Neuronal stem cell (in vitro differentiated cells): ENCODE measurements around the gene JMJD4.
"Not testable (repeated sequence)": the region's sequence is repeated elsewhere in the genome, so short reads cannot be mapped to it uniquely, and the experiment has no call there.

Experiments used
- DNase-seq: peaks from one replicate; pipeline ENCODE4 v3.0.0-alpha.2; 2013; ENCODE audit warnings: low spot score
- H2AFZ ChIP-seq: one replicate; pipeline ENCODE4 v1.6.1; 2013; ENCODE audit warnings: mild to moderate bottlenecking, low read length, inconsistent platforms
- H2AK5ac ChIP-seq: 2 replicates; pipeline ENCODE4 v1.6.1; 2013; ENCODE audit warnings: low read depth, mild to moderate bottlenecking, inconsistent platforms, low read length, moderate library complexity, mixed read lengths
- H2BK120ac ChIP-seq: 2 replicates; pipeline ENCODE4 v1.6.1; 2013; ENCODE audit warnings: low read depth, mild to moderate bottlenecking, inconsistent platforms, low read length, moderate library complexity, mixed read lengths
- H2BK12ac ChIP-seq: one replicate; pipeline ENCODE4 v1.6.1; 2013; ENCODE audit warnings: low read length, inconsistent platforms
- H2BK15ac ChIP-seq: 2 replicates; pipeline ENCODE4 v1.6.1; 2013; ENCODE audit warnings: mild to moderate bottlenecking, low read length, inconsistent platforms, mixed read lengths
- H2BK5ac ChIP-seq: one replicate; pipeline ENCODE4 v1.6.1; 2013; ENCODE audit warnings: inconsistent platforms, mild to moderate bottlenecking, low read length, moderate library complexity
- H3K14ac ChIP-seq: one replicate; pipeline ENCODE4 v1.6.1; 2013; ENCODE audit warnings: low read length, inconsistent platforms
- H3K18ac ChIP-seq: 2 replicates; pipeline ENCODE4 v1.6.1; 2013; ENCODE audit warnings: low read length, inconsistent platforms
- H3K23ac ChIP-seq: 2 replicates; pipeline ENCODE4 v1.6.1; 2013; ENCODE audit warnings: low read depth, mild to moderate bottlenecking, mixed read lengths, low read length, inconsistent platforms; ENCODE audit not compliant: poor library complexity
- H3K27ac ChIP-seq: replicated peaks from 3 replicates; pipeline ENCODE4 v1.5.1; 2013; ENCODE audit warnings: low read length, inconsistent platforms
- H3K27me3 ChIP-seq, 3 experiments: 2 replicates each; pipeline ENCODE4 v1.6.1; 2013; ENCODE audit warnings: low read length in 3 of 3, mild to moderate bottlenecking in 2 of 3, inconsistent platforms in 1 of 3, low read depth in 1 of 3, mixed read lengths in 1 of 3, moderate library complexity in 1 of 3; ENCODE audit not compliant: control insufficient read depth in 3 of 3, insufficient read depth in 3 of 3
- H3K36me3 ChIP-seq, 2 donors: replicated peaks in 1 of 2; 2 replicates each; pipeline ENCODE4 v1.6.1; 2013; ENCODE audit warnings: low read length in 2 of 2; ENCODE audit not compliant: control insufficient read depth in 2 of 2, insufficient read depth in 2 of 2
- H3K4ac ChIP-seq: 2 replicates; pipeline ENCODE4 v1.6.1; 2013; ENCODE audit warnings: inconsistent platforms, mild to moderate bottlenecking, low read length, moderate library complexity
- H3K4me1 ChIP-seq, 2 donors: 1 replicate in 1 of 2; 2 replicates in 1 of 2; pipeline ENCODE4 v1.6.1; 2013; ENCODE audit warnings: low read length in 2 of 2, low read depth in 1 of 2; ENCODE audit not compliant: control insufficient read depth in 2 of 2, insufficient read depth in 1 of 2
- H3K4me2 ChIP-seq: one replicate; pipeline ENCODE4 v1.6.1; 2013; ENCODE audit warnings: mild to moderate bottlenecking, low read length, inconsistent platforms; ENCODE audit not compliant: insufficient read depth, poor library complexity, severe bottlenecking
- H3K4me3 ChIP-seq, 2 donors: 2 replicates each; pipeline ENCODE4 v1.5.1; 2013; ENCODE audit warnings: low read length in 2 of 2, mild to moderate bottlenecking in 2 of 2, inconsistent platforms in 1 of 2, moderate library complexity in 1 of 2
- H3K79me1 ChIP-seq: one replicate; pipeline ENCODE4 v1.6.1; 2013; ENCODE audit warnings: low read depth, mild to moderate bottlenecking, inconsistent platforms, low read length, moderate library complexity
- H3K9ac ChIP-seq: one replicate; pipeline ENCODE4 v1.6.1; 2013; ENCODE audit warnings: mild to moderate bottlenecking, low read depth, low read length, inconsistent platforms; ENCODE audit not compliant: poor library complexity
- H3K9me3 ChIP-seq, 2 donors: replicated peaks in 1 of 2; 2 replicates each; pipeline versions ENCODE3 to v1.6.1; 2013; ENCODE audit warnings: low read length in 2 of 2, mild to moderate bottlenecking in 2 of 2, inconsistent platforms in 1 of 2, low read depth in 1 of 2, mixed read lengths in 1 of 2, moderate library complexity in 1 of 2; ENCODE audit not compliant: control insufficient read depth in 2 of 2, insufficient read depth in 1 of 2
- H4K8ac ChIP-seq: one replicate; pipeline ENCODE4 v1.6.1; 2013; ENCODE audit warnings: low read depth, mild to moderate bottlenecking, inconsistent platforms, low read length, moderate library complexity
- H4K91ac ChIP-seq: one replicate; pipeline ENCODE4 v1.6.1; 2013; ENCODE audit warnings: low read length, low read depth, mild to moderate bottlenecking, inconsistent platforms; ENCODE audit not compliant: poor library complexity
- WGBS, 2 donors: extraction: QIAGEN DNeasy Blood & Tissue Kit; methylation state at CpG; one replicate each; pipeline ENCODE4 v1.1.7; 2013; ENCODE audit warnings: missing lambda C conversion rate in 2 of 2, mixed read lengths in 1 of 2; ENCODE audit not compliant: insufficient read length in 2 of 2, insufficient replicate concordance in 1 of 2; ENCODE audit errors: extremely low coverage in 2 of 2; 5-methylcytosine and 5-hydroxymethylcytosine counted together

The JMJD4 gene

DNA sequence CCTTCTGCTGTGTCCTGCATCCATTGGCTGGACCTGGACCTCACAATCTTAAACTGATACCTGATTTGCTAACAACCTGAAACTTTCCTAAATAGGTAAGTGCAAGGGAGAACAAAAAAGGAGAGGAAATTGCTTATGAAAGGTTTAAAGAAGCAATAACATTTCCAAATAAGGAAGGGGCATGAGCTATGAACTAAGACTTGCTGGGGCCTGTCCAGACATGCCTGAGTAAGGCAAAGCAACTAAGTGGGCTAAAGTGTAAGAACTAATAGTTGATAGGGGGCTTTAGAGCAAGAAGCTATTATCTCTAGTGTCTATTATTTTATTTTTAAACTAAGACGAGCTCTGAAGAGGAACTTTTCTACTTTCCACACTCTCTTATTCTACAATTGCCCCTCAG is 11.6 kb downstream of the JMJD4 start:
- Histone ChIP-seq H3K9ac (no peak overlapping the region), H3K23ac (no peak overlapping the region), H3K4me2 (no peak overlapping the region), H3K4me3 (no peak overlapping the region), H3K4ac (no peak overlapping the region), H2AK5ac (no peak overlapping the region), H2AFZ (peak overlapping the region; percentile 14), H4K91ac (no peak overlapping the region), H3K79me1 (no peaks in the 10 kb centered on the region), H3K4me1 (peaks cover 0 to 3% of the 10 kb centered on the region in 2 donors), H2BK12ac (no peak overlapping the region), H3K14ac (no peak overlapping the region), H4K8ac (no peak overlapping the region), H3K27me3 (no peaks in the 10 kb centered on the region), H3K36me3 (no peaks in the 10 kb centered on the region), H3K18ac (no peak overlapping the region), H2BK15ac (no peak overlapping the region), H2BK120ac (no peak overlapping the region), H2BK5ac (no peak overlapping the region), H3K9me3 (peaks cover 5 to 29% of the 10 kb centered on the region in 2 donors), H3K27ac (no peak overlapping the region)
- DNase-seq, result no peak
- no CpG with 5 or more reads among the region's 1 CpG for WGBS, 2 donors

DNA sequence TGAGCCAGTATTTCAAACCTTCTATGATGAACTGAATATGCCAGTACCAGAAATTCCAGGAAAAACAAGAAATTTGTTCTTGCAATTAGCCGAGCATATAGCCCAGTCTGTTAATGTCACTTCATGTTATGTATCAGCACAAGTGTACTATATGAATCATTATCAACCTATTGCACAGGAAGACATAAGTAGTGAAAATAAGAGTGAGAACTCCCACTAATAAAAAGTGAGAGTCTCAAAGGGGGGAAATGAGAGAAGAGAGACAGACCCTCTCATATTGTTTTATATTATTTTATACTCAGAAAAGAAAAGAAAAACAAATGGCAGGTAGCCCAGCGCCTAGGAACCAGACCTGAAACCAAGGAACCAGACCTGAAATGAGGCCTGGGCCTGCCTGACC is 16.2 kb downstream of the JMJD4 start:
- H3K18ac ChIP-seq, result no peak overlapping the region
- H3K4me3 ChIP-seq, result no peak overlapping the region
- no peak overlapping the region for H3K27ac ChIP-seq
- no peak for DNase-seq
- H3K79me1 ChIP-seq, result no peaks in the 10 kb centered on the region
- no peak overlapping the region for H2BK15ac ChIP-seq
- H4K8ac ChIP-seq, result no peak overlapping the region
- H3K9ac ChIP-seq, result no peak overlapping the region
- no peak overlapping the region for H2AK5ac ChIP-seq
- no peak overlapping the region for H4K91ac ChIP-seq
- no peak overlapping the region for H3K23ac ChIP-seq
- H3K9me3 ChIP-seq, result peaks cover 5 to 22% of the 10 kb centered on the region in 2 donors
- no peak overlapping the region for H2BK120ac ChIP-seq
- no peaks in the 10 kb centered on the region for H3K36me3 ChIP-seq
- no peak overlapping the region for H3K4ac ChIP-seq
- no peak overlapping the region for H2BK12ac ChIP-seq
- WGBS, 2 donors, result no CpG with 5 or more reads among the region's 2 CpGs
- H3K27me3 ChIP-seq, result no peaks in the 10 kb centered on the region
- H3K4me2 ChIP-seq, result no peak overlapping the region
- H2AFZ ChIP-seq, result no peak overlapping the region
- H3K14ac ChIP-seq, result no peak overlapping the region
- H3K4me1 ChIP-seq, result no peaks in the 10 kb centered on the region
- no peak overlapping the region for H2BK5ac ChIP-seq

DNA sequence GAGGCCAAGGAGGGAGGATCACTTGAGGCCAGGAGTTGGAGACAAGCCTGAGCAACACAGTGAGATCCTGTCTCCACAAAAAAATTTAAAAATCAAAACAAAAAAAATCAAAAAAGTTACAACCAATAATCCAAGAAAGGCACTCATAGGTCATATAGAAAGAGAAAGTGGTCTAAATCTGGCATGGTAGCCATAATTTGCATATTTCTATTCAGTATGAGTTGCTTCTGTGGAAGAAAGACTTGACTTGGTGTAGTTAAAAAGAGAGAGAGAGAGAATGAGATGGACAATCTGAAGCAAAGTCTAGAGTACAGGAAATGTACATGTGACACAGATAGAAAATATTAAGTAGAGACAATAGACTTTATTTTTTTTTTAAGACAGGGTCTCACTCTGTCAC is 22.5 kb downstream of the JMJD4 start:
- Histone ChIP-seq H2BK15ac (no peak overlapping the region), H2AK5ac (no peak overlapping the region), H3K36me3 (no peaks in the 10 kb centered on the region), H3K27ac (no peak overlapping the region), H3K23ac (no peak overlapping the region), H2BK120ac (no peak overlapping the region), H3K79me1 (no peaks in the 10 kb centered on the region), H3K14ac (no peak overlapping the region), H2BK5ac (no peak overlapping the region), H3K4me2 (no peak overlapping the region), H4K8ac (no peak overlapping the region), H2AFZ (no peak overlapping the region), H4K91ac (no peak overlapping the region), H3K9ac (no peak overlapping the region), H3K9me3 (peaks cover 3 to 11% of the 10 kb centered on the region in 2 donors), H3K4ac (no peak overlapping the region), H3K4me1 (no peaks in the 10 kb centered on the region), H3K18ac (no peak overlapping the region), H3K4me3 (no peak overlapping the region), H2BK12ac (no peak overlapping the region), H3K27me3 (no peaks in the 10 kb centered on the region)
- no peak for DNase-seq

DNA sequence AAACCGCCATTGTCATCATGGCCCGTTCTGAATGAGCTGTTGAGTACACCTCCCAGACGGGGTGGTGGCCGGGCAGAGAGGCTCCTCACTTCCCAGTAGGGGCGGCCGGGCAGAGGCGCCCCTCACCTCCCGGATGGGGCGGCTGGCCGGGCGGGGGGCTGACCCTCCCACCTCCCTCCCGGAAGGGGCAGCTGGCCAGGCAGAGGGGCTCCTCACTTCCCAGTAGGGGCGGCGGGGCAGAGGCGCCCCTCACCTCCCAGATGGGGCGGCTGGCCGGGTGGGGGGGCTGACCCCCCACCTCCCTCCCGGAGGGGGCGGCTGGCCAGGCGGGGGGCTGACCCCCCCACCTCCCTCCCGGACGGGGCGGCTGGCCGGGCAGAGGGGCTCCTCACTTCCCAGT is 24.6 kb downstream of the JMJD4 start:
- H2AK5ac ChIP-seq, H3K4me2 ChIP-seq, H3K27ac ChIP-seq, H2BK15ac ChIP-seq, H3K23ac ChIP-seq, DNase-seq, H3K18ac ChIP-seq, H3K9ac ChIP-seq, H3K4me1 ChIP-seq, H3K27me3 ChIP-seq, H3K79me1 ChIP-seq, H2BK120ac ChIP-seq, H3K4ac ChIP-seq, H4K91ac ChIP-seq, H3K4me3 ChIP-seq, H2BK5ac ChIP-seq, H2BK12ac ChIP-seq, H2AFZ ChIP-seq, H3K14ac ChIP-seq, H4K8ac ChIP-seq, H3K36me3 ChIP-seq: not testable (repeated sequence)
- H3K9me3 ChIP-seq, result peaks cover 3 to 11% of the 10 kb centered on the region in 2 donors
- no CpG with 5 or more reads among the region's 24 CpGs for WGBS, 2 donors
